GM18498 (cell line): ENCODE measurements around the gene ARID1B.
A peak's percentile ranks its signal among the peaks of the same experiment; 100 is the strongest.

Experiments used
- ATAC-seq: cut with Tn5 transposase; IDR thresholded peaks from one replicate; pipeline ENCODE4 v1.9.1; 2021; ENCODE audit warnings: mild to moderate bottlenecking, moderate library complexity; ENCODE audit not compliant: unreplicated experiment

ARID1B gene

GRCh38 chr6:157089851-157090250 is 312.7 kb downstream of the ARID1B start:
- no peak for ATAC-seq

GRCh38 chr6:157090736-157091135 is 313.6 kb downstream of the ARID1B start:
- ATAC-seq, result no peak

- no peak for ATAC-seq
Measured at GRCh38 chr6:157091243-157091642, 314.1 kb downstream of the ARID1B start.

- ATAC-seq, result no peak
Measured at GRCh38 chr6:157091856-157092460, 314.8 kb downstream of the ARID1B start.

- ATAC-seq, result no peak
Measured at GRCh38 chr6:157092736-157093135, 315.6 kb downstream of the ARID1B start.

GRCh38 chr6:157093536-157093935 is 316.4 kb downstream of the ARID1B start:
- ATAC-seq, result no peak

- ATAC-seq, result no peak
Measured at GRCh38 chr6:157094038-157094437, 316.9 kb downstream of the ARID1B start.

- no peak for ATAC-seq
Measured at GRCh38 chr6:157095084-157095483, 317.9 kb downstream of the ARID1B start.

- no peak for ATAC-seq
Measured at GRCh38 chr6:157095569-157095968, 318.4 kb downstream of the ARID1B start.

- no peak for ATAC-seq
Measured at GRCh38 chr6:157096105-157096504, 318.9 kb downstream of the ARID1B start.

GRCh38 chr6:157096522-157096921 is 319.3 kb downstream of the ARID1B start:
- no peak for ATAC-seq

GRCh38 chr6:157097255-157097955 is 320.2 kb downstream of the ARID1B start:
- no peak for ATAC-seq

- ATAC-seq, result no peak
Measured at GRCh38 chr6:157098999-157099398, 321.8 kb downstream of the ARID1B start.

GRCh38 chr6:157099912-157100593 is 322.9 kb downstream of the ARID1B start:
- peak; percentile 97 for ATAC-seq

GRCh38 chr6:157101166-157101565 is 324.0 kb downstream of the ARID1B start:
- no peak for ATAC-seq

GRCh38 chr6:157104803-157105202 is 327.6 kb downstream of the ARID1B start:
- ATAC-seq, result no peak

GRCh38 chr6:157106487-157106886 is 329.3 kb downstream of the ARID1B start:
- ATAC-seq, result no peak

- no peak for ATAC-seq
Measured at GRCh38 chr6:157107571-157107914, 330.4 kb downstream of the ARID1B start.

GRCh38 chr6:157107915-157108651 is 330.9 kb downstream of the ARID1B start:
- no peak for ATAC-seq

GRCh38 chr6:157108923-157109322 is 331.7 kb downstream of the ARID1B start:
- ATAC-seq, result no peak

- ATAC-seq, result no peak
Measured at GRCh38 chr6:157110607-157111006, 333.4 kb downstream of the ARID1B start.

GRCh38 chr6:157113389-157113788 is 336.2 kb downstream of the ARID1B start:
- no peak for ATAC-seq
